Endothelial cell of umbilical vein (primary cell): Measurements from ENCODE around the gene TTBK1. TPM values are rescaled to one million over a fixed set of nuclear protein-coding genes. Genes with fewer than 3 reads are reported as not detected.

Experiments used
- BruUV-seq: library from RNA; stranded (reverse); fragments of 400-500 nt; replicated peaks from 2 replicates; lab custom pipeline; 2021; lab: Mats Ljungman, UMichigan
- CTCF ChIA-PET: fragments of 300-600, 350-600 bp; sonication (Branson Sonifier 250); formaldehyde crosslinking; loops from one replicate; lab custom pipeline; 2021; ENCODE audit warnings: antibody characterized with exemption, inconsistent platforms; lab: Charles Lee
- POLR2A ChIA-PET: fragments of 300-600, 350-600 bp; sonication (Branson Sonifier 250); formaldehyde crosslinking; loops from one replicate; lab custom pipeline; 2021; ENCODE audit warnings: antibody characterized with exemption, inconsistent platforms; lab: Charles Lee
- DNase-seq: peaks from one replicate; pipeline ENCODE4 v3.0.0-alpha.2; 2011; ENCODE audit warnings: low read depth, low spot score
- FAIRE-seq: peaks from 2 replicates; lab custom pipeline; 2011; peaks lifted over from hg19 to GRCh38; lab: Jason Lieb, UNC
- H2AFZ ChIP-seq: 2 replicates; pipeline ENCODE4 v1.6.0; 2012; ENCODE audit warnings: low read depth, low read length, control low read depth, inconsistent platforms
- H3K27ac ChIP-seq: 2 replicates; pipeline ENCODE4 v1.5.1; 2011; ENCODE audit warnings: low read depth, mild to moderate bottlenecking, control low read depth, low read length, moderate library complexity; ENCODE audit not compliant: insufficient read depth
- H3K27me3 ChIP-seq, 2 experiments: 2 replicates each; pipeline versions ENCODE4 v1.6.0 to v1.6.1; 2011; ENCODE audit warnings: low read length in 2 of 2, mixed read lengths in 1 of 2; ENCODE audit not compliant: control insufficient read depth in 2 of 2, insufficient read depth in 2 of 2
- H3K36me3 ChIP-seq, 2 experiments: 2 replicates in 1 of 2; 3 replicates in 1 of 2; pipeline ENCODE4 v1.5.1; 2011; ENCODE audit warnings: low read length in 2 of 2, mild to moderate bottlenecking in 1 of 2, moderate library complexity in 1 of 2; ENCODE audit not compliant: control insufficient read depth in 2 of 2, insufficient read depth in 2 of 2; ENCODE audit errors: extremely low read depth in 1 of 2
- H3K4me1 ChIP-seq: 3 replicates; pipeline ENCODE4 v1.5.1; 2011; ENCODE audit warnings: mild to moderate bottlenecking, low read length; ENCODE audit not compliant: control insufficient read depth, insufficient read depth; ENCODE audit errors: extremely low read depth
- H3K4me2 ChIP-seq: 2 replicates; pipeline ENCODE4 v1.6.1; 2011; ENCODE audit warnings: low read length, control low read depth, mixed read lengths; ENCODE audit not compliant: insufficient read depth
- H3K4me3 ChIP-seq, 3 experiments: fragments of 200-600 bp in 1 of 3; sonication (generic), shearing (Covaris generic) in 1 of 3; replicated peaks in 1 of 3; 2 replicates each; pipeline ENCODE4 v1.5.1; 2011 to 2016; ENCODE audit warnings: control low read depth in 3 of 3, low read length in 3 of 3, mild to moderate bottlenecking in 2 of 3, inconsistent platforms in 1 of 3, low read depth in 1 of 3, moderate library complexity in 1 of 3; ENCODE audit not compliant: insufficient read depth in 1 of 3
- H3K79me2 ChIP-seq: 2 replicates; pipeline ENCODE4 v1.6.0; 2012; ENCODE audit warnings: low read length, inconsistent platforms; ENCODE audit not compliant: control insufficient read depth, insufficient read depth
- H3K9ac ChIP-seq: replicated peaks from 2 replicates; pipeline ENCODE3; 2011; ENCODE audit warnings: low read length, control low read depth; ENCODE audit not compliant: insufficient read depth; ENCODE audit errors: extremely low read depth
- H3K9me1 ChIP-seq: replicated peaks from 3 replicates; pipeline ENCODE4 v1.6.0; 2011; ENCODE audit warnings: mild to moderate bottlenecking, low read length; ENCODE audit not compliant: control insufficient read depth, insufficient read depth; ENCODE audit errors: extremely low read depth
- H3K9me3 ChIP-seq: replicated peaks from 2 replicates; pipeline ENCODE4 v1.5.1; 2012; ENCODE audit warnings: low read length, inconsistent platforms; ENCODE audit not compliant: control insufficient read depth, insufficient read depth
- H4K20me1 ChIP-seq: replicated peaks from 2 replicates; pipeline ENCODE3; 2011; ENCODE audit warnings: mild to moderate bottlenecking, low read length; ENCODE audit not compliant: control insufficient read depth, insufficient read depth; ENCODE audit errors: extremely low read depth
- EZH2 ChIP-seq: IDR thresholded peaks from 2 replicates; pipeline ENCODE4 v1.6.1; 2012; ENCODE audit warnings: borderline replicate concordance, low read depth, mild to moderate bottlenecking, moderate library complexity, low read length, inconsistent platforms; ENCODE audit not compliant: severe bottlenecking
- FOS ChIP-seq: IDR thresholded peaks from 2 replicates; pipeline ENCODE4 v1.6.1; 2011; ENCODE audit warnings: mild to moderate bottlenecking, low read length, moderate library complexity, borderline replicate concordance; ENCODE audit not compliant: insufficient read depth
- GATA2 ChIP-seq: IDR thresholded peaks from 2 replicates; pipeline ENCODE4 v1.7.0; 2011; ENCODE audit warnings: low read depth, mild to moderate bottlenecking, moderate library complexity, mixed read lengths, low read length; ENCODE audit not compliant: insufficient read length, insufficient read depth
- JUN ChIP-seq: IDR thresholded peaks from 2 replicates; pipeline ENCODE4 v1.6.1; 2011; ENCODE audit warnings: borderline replicate concordance, low read depth; ENCODE audit not compliant: insufficient read length, insufficient read depth
- MAX ChIP-seq: IDR thresholded peaks from 2 replicates; pipeline ENCODE4 v1.6.1; 2011; ENCODE audit not compliant: insufficient read depth, insufficient read length
- MYC ChIP-seq: IDR thresholded peaks from one replicate; pipeline ENCODE4 v1.6.1; 2011; ENCODE audit warnings: mild to moderate bottlenecking, low read depth, low read length
- POLR2A ChIP-seq: IDR thresholded peaks from 2 replicates; pipeline ENCODE4 v1.6.1; 2012; ENCODE audit warnings: low read depth, mild to moderate bottlenecking, control low read depth, low read length
- POLR2AphosphoS5 ChIP-seq: IDR thresholded peaks from 2 replicates; pipeline ENCODE4 v1.6.1; 2012; ENCODE audit warnings: low read depth, mild to moderate bottlenecking, control low read depth, low read length, moderate library complexity; ENCODE audit not compliant: insufficient read depth
- dilution Hi-C: fragments of 300-500 bp; cut with MboI; formaldehyde crosslinking; loops from one replicate; pipeline ENCODE4 v1.15.0; 2019; ENCODE audit warnings: low sequenced_read_pairs; ENCODE audit not compliant: extremely low pct_ligation_motif_present
- intact Hi-C: fragments of 100-400 bp; cut with micrococcal nuclease; formaldehyde crosslinking; loops from one replicate; pipeline ENCODE4 v1.10.0; 2022
- polyA plus RNA-seq, 4 experiments: library from polyadenylated mRNA; depleted of rRNA in 3 of 4; stranded (reverse) in 3 of 4; unstranded in 1 of 4; fragments of >200 nt; gene quantifications; 2 replicates each; pipeline versions ENCODE4 v1.2.1 to v1.2.3, GENCODE V29; 2011 to 2012; ENCODE audit warnings: missing spikeins in 1 of 4
- total RNA-seq: library from RNA; stranded (reverse); gene quantifications from 2 replicates; pipeline ENCODE4 v1.2.3, GENCODE V29; 2021
- TF ChIP-seq, protein P1 (sequence below), 2 donors: IDR thresholded peaks; 1 replicate in 1 of 2; 2 replicates in 1 of 2; pipeline ENCODE4 v1.5.1; 2011; ENCODE audit warnings: low read length in 2 of 2, mild to moderate bottlenecking in 2 of 2, moderate library complexity in 2 of 2, control low read depth in 1 of 2, inconsistent platforms in 1 of 2, low read depth in 1 of 2; ENCODE audit not compliant: insufficient read depth in 1 of 2; ENCODE audit errors: extremely low read depth in 1 of 2

Gene TTBK1
- total and polyA plus RNA-seq, 2 donors (not counting 3 experiments of a cell fraction or from before 2014, with no cell fraction given): 0.06 TPM; not detected in 1

- Histone ChIP-seq H3K27ac (no peak overlapping the region), H4K20me1 (no peaks in the 10 kb centered on the region), H3K79me2 (no peaks in the 10 kb centered on the region), H3K9ac (no peak overlapping the region), H3K9me3 (no peaks in the 10 kb centered on the region), H3K4me2 (no peak overlapping the region), H3K4me3 (no peak overlapping the region), H3K4me1 (no peaks in the 10 kb centered on the region), H2AFZ (no peak overlapping the region), H3K36me3 (no peaks in the 10 kb centered on the region), H3K9me1 (no peaks in the 10 kb centered on the region), H3K27me3 (peaks cover 7 to 14% of the 10 kb centered on the region in 2 experiments)
- ChIA-PET POLR2A (no interaction called here), CTCF (interaction anchor here (0.8 to 2.2 kb wide), 2 partner anchors 9 to 25 kb away, joined by 4 to 13 read pairs; partner anchors contain the start of gene DNPH1)
- TF ChIP-seq POLR2A (no peak), EZH2 (no peak), JUN (no peak), MYC (no peak), POLR2AphosphoS5 (no peak), FOS (no peak), MAX (no peak), GATA2 (no peak)
- TF ChIP-seq, protein P1, sequence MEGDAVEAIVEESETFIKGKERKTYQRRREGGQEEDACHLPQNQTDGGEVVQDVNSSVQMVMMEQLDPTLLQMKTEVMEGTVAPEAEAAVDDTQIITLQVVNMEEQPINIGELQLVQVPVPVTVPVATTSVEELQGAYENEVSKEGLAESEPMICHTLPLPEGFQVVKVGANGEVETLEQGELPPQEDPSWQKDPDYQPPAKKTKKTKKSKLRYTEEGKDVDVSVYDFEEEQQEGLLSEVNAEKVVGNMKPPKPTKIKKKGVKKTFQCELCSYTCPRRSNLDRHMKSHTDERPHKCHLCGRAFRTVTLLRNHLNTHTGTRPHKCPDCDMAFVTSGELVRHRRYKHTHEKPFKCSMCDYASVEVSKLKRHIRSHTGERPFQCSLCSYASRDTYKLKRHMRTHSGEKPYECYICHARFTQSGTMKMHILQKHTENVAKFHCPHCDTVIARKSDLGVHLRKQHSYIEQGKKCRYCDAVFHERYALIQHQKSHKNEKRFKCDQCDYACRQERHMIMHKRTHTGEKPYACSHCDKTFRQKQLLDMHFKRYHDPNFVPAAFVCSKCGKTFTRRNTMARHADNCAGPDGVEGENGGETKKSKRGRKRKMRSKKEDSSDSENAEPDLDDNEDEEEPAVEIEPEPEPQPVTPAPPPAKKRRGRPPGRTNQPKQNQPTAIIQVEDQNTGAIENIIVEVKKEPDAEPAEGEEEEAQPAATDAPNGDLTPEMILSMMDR (IDR thresholded peaks at IDR 0.05; ENCODE audit: extremely low read depth in 1 of 2, insufficient read depth in 1 of 2, low read depth in 1 of 2, low read length in 2 of 2): no peak
- dilution Hi-C loops (no loop called here), intact Hi-C loops (no loop called here)
- no peak for FAIRE-seq
- BruUV-seq: no TSS peak
- DNase-seq: no peak
These were observed 11.0 kb downstream of the TTBK1 start for GRCh38 chr6:43254138-43254817.
